ENCODE measurements around the gene HS3ST2.
A peak's percentile ranks its signal among the peaks of the same experiment; 100 is the strongest.

HS3ST2 gene

GRCh38 chr16:22813948-22814710 lies at the start of gene HS3ST2:
HS3ST2 (plus strand) TSS chr16:22814162; CDS start chr16:22814611, 449 bp downstream.
- no peak for DNase-seq
- in situ Hi-C loops (cut with HindIII; ENCODE audit: low pct_ligation_motif_present, low pct_unique_long_range_greater_than_20kb, low sequenced_read_pairs): no loop called here

GRCh38 chr16:22764662-22765327 lies 49.2 kb upstream of the HS3ST2 start:
- in situ Hi-C loops (cut with HindIII; ENCODE audit: low pct_ligation_motif_present, low pct_unique_long_range_greater_than_20kb, low sequenced_read_pairs): no loop called here
- DNase-seq: no peak

GRCh38 chr16:22765479-22765878 lies 48.5 kb upstream of the HS3ST2 start:
- no peak for DNase-seq
- in situ Hi-C loops (cut with HindIII; ENCODE audit: low pct_ligation_motif_present, low pct_unique_long_range_greater_than_20kb, low sequenced_read_pairs): no loop called here

- no peak for DNase-seq
- in situ Hi-C loops (cut with HindIII; ENCODE audit: low pct_ligation_motif_present, low pct_unique_long_range_greater_than_20kb, low sequenced_read_pairs): no loop called here
Observed at GRCh38 chr16:22770866-22771265, 43.1 kb upstream of the HS3ST2 start.

GRCh38 chr16:22771551-22771950 lies 42.4 kb upstream of the HS3ST2 start:
- in situ Hi-C loops (cut with HindIII; ENCODE audit: low pct_ligation_motif_present, low pct_unique_long_range_greater_than_20kb, low sequenced_read_pairs): no loop called here
- DNase-seq: no peak

- no peak for DNase-seq
- in situ Hi-C loops (cut with HindIII; ENCODE audit: low pct_ligation_motif_present, low pct_unique_long_range_greater_than_20kb, low sequenced_read_pairs): no loop called here
Observed at GRCh38 chr16:22775220-22775922, 38.6 kb upstream of the HS3ST2 start.

- in situ Hi-C loops (cut with HindIII; ENCODE audit: low pct_ligation_motif_present, low pct_unique_long_range_greater_than_20kb, low sequenced_read_pairs): no loop called here
Observed at GRCh38 chr16:22781480-22781879, 32.5 kb upstream of the HS3ST2 start.

GRCh38 chr16:22782314-22782713 lies 31.6 kb upstream of the HS3ST2 start:
- in situ Hi-C loops (cut with HindIII; ENCODE audit: low pct_ligation_motif_present, low pct_unique_long_range_greater_than_20kb, low sequenced_read_pairs): no loop called here
- DNase-seq: no peak

More at GRCh38 chr16:22781480-22781879, 32.5 kb upstream of the HS3ST2 start:
- no peak for DNase-seq

- no peak for DNase-seq
- in situ Hi-C loops (cut with HindIII; ENCODE audit: low pct_ligation_motif_present, low pct_unique_long_range_greater_than_20kb, low sequenced_read_pairs): no loop called here
Observed at GRCh38 chr16:22784690-22785214, 29.2 kb upstream of the HS3ST2 start.

- no peak for DNase-seq
- in situ Hi-C loops (cut with HindIII; ENCODE audit: low pct_ligation_motif_present, low pct_unique_long_range_greater_than_20kb, low sequenced_read_pairs): no loop called here
Observed at GRCh38 chr16:22785552-22785951, 28.4 kb upstream of the HS3ST2 start.

- DNase-seq: no peak
- in situ Hi-C loops (cut with HindIII; ENCODE audit: low pct_ligation_motif_present, low pct_unique_long_range_greater_than_20kb, low sequenced_read_pairs): no loop called here
Observed at GRCh38 chr16:22786284-22786683, 27.7 kb upstream of the HS3ST2 start.

GRCh38 chr16:22786691-22787090 lies 27.3 kb upstream of the HS3ST2 start:
- in situ Hi-C loops (cut with HindIII; ENCODE audit: low pct_ligation_motif_present, low pct_unique_long_range_greater_than_20kb, low sequenced_read_pairs): no loop called here
- DNase-seq: no peak

- peak; percentile 48 for DNase-seq
- in situ Hi-C loops (cut with HindIII; ENCODE audit: low pct_ligation_motif_present, low pct_unique_long_range_greater_than_20kb, low sequenced_read_pairs): no loop called here
Observed at GRCh38 chr16:22787466-22788192, 26.3 kb upstream of the HS3ST2 start.

- in situ Hi-C loops (cut with HindIII; ENCODE audit: low pct_ligation_motif_present, low pct_unique_long_range_greater_than_20kb, low sequenced_read_pairs): no loop called here
- DNase-seq: no peak
Observed at GRCh38 chr16:22788193-22788530, 25.8 kb upstream of the HS3ST2 start.

- in situ Hi-C loops (cut with HindIII; ENCODE audit: low pct_ligation_motif_present, low pct_unique_long_range_greater_than_20kb, low sequenced_read_pairs): no loop called here
- peak; percentile 14 for DNase-seq
Observed at GRCh38 chr16:22789281-22789945, 24.5 kb upstream of the HS3ST2 start.

- in situ Hi-C loops (cut with HindIII; ENCODE audit: low pct_ligation_motif_present, low pct_unique_long_range_greater_than_20kb, low sequenced_read_pairs): no loop called here
- DNase-seq: no peak
Observed at GRCh38 chr16:22797551-22797950, 16.4 kb upstream of the HS3ST2 start.

- in situ Hi-C loops (cut with HindIII; ENCODE audit: low pct_ligation_motif_present, low pct_unique_long_range_greater_than_20kb, low sequenced_read_pairs): no loop called here
- no peak for DNase-seq
Observed at GRCh38 chr16:22799113-22799512, 14.8 kb upstream of the HS3ST2 start.

GRCh38 chr16:22804893-22805292 lies 9.1 kb upstream of the HS3ST2 start:
- in situ Hi-C loops (cut with HindIII; ENCODE audit: low pct_ligation_motif_present, low pct_unique_long_range_greater_than_20kb, low sequenced_read_pairs): no loop called here
- DNase-seq: no peak

Measured in ACHN (cell line).